Mononuclear cell (primary cell): ENCODE measurements around the gene CASP9. TPM values are rescaled to one million over a fixed set of nuclear protein-coding genes. Genes with fewer than 3 reads are reported as not detected.
"Not testable (repeated sequence)": the region's sequence is repeated elsewhere in the genome, so short reads cannot be mapped to it uniquely, and the experiment has no call there.

Experiments used
- H3K27me3 ChIP-seq: 2 replicates; pipeline ENCODE4 v1.6.0; 2011; ENCODE audit warnings: low read length, control low read depth; ENCODE audit not compliant: insufficient read depth
- H3K4me1 ChIP-seq: 2 replicates; pipeline ENCODE4 v1.5.1; 2011; ENCODE audit warnings: mild to moderate bottlenecking, low read length, control low read depth; ENCODE audit not compliant: insufficient read depth
- H3K4me3 ChIP-seq: 2 replicates; pipeline ENCODE4 v1.5.1; 2011; ENCODE audit warnings: mild to moderate bottlenecking, low read length, moderate library complexity
- H3K9me3 ChIP-seq: 2 replicates; pipeline ENCODE4 v1.5.1; 2011; ENCODE audit warnings: low read depth, mild to moderate bottlenecking, control low read depth, low read length
- total RNA-seq: library from RNA; depleted of rRNA; stranded (reverse); fragments of >200 nt; gene quantifications from one replicate; pipeline ENCODE4 v1.2.3, GENCODE V29; 2012

The CASP9 gene
- total RNA-seq, 1 donor, result 12.0 TPM

DNA sequence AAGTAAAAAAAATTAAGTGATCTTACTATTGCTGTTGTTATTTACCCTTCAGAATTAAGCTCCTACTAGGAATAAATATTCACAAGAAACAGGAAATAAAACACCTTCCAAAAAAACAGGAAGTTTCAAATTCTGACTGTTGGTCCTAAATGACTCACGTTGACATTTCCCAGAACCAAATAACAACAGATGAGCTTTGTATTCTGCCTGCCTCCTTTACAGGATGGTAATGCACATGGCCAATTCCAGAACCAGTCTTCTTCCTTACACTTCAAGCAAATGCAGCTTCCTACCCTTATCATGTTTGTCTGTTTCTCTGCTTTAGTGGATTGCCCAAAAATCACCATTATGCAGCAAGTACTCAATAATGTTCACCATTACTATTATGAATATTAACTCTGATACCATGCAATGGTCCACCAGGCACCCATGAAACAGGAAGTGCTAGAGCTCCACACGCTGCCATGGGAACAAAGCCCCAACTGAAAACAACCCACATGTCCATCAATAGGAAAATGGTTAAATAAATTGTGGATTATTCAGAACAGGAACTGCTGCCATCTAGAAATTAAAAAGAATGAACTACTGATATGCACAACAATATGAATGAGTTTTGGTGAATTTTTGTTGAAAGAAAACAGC is 8.9 kb downstream of the CASP9 start:
- H3K4me3 ChIP-seq, result no peak overlapping the region
- peaks cover 12% of the 10 kb centered on the region for H3K4me1 ChIP-seq
- H3K9me3 ChIP-seq, result no peaks in the 10 kb centered on the region
- H3K27me3 ChIP-seq, result no peaks in the 10 kb centered on the region

DNA sequence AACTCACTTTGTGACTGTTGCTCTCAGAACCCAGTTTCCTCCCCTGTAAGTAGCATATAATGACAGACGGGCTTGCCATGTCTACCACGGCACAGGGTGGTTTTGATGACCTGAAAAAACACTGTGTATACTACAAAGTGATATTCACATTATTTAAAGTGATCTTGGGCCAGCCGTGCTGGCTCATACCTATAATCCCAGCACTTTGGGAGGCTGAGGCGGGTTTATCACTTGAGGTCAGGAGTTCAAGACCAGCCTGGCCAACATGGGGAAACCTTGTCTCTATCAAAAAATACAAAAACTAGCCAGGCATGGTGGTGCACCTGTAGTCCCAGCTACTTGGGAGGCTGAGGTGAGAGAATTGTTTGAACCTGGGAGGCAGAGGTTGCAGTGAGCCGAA is 9.5 kb downstream of the CASP9 start:
- H3K9me3 ChIP-seq, H3K4me3 ChIP-seq, H3K27me3 ChIP-seq: not testable (repeated sequence)
- peaks cover 12% of the 10 kb centered on the region for H3K4me1 ChIP-seq

DNA sequence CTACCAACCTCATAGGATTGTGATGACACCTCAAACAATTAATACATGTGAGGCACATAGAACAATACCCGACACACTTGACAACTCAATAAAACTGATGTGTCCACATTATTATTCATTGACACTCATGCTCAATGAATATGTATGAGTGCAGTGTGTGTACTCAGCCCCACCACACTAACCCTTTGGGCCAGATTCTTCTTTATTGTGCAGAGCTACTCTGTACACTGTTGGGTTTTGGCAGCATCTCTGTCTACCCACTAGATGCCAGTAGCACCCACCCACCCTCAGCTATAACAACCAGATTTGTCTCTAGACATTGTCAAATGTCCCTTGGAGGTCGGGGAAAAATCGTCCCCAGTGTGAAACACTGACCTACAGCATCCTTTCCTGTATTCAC is 10.1 kb downstream of the CASP9 start:
- H3K4me1 ChIP-seq, result peaks cover 12% of the 10 kb centered on the region
- no peaks in the 10 kb centered on the region for H3K27me3 ChIP-seq
- H3K4me3 ChIP-seq, result no peak overlapping the region
- H3K9me3 ChIP-seq, result no peaks in the 10 kb centered on the region

DNA sequence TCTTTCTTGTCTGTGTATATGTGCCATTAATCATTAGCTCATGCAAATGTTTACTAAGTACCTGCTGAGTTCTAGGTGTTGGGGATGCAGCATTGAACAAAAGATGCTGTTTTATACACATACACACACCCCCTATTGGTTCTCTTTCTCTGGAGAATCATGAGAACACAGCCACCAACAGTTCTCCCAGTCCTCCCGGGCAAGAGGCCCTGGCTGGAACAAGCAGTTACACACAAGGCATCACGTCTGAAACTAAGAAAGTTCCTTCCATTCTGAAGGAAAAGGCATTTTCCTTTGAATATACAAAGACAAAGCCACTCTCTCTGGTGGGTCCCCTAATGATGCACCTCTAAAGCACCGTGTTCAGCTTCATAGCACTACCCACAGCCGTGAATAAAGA is 10.8 kb downstream of the CASP9 start:
- H3K4me3 ChIP-seq, result no peak overlapping the region
- H3K27me3 ChIP-seq, result no peaks in the 10 kb centered on the region
- H3K4me1 ChIP-seq, result peaks cover 12% of the 10 kb centered on the region

DNA sequence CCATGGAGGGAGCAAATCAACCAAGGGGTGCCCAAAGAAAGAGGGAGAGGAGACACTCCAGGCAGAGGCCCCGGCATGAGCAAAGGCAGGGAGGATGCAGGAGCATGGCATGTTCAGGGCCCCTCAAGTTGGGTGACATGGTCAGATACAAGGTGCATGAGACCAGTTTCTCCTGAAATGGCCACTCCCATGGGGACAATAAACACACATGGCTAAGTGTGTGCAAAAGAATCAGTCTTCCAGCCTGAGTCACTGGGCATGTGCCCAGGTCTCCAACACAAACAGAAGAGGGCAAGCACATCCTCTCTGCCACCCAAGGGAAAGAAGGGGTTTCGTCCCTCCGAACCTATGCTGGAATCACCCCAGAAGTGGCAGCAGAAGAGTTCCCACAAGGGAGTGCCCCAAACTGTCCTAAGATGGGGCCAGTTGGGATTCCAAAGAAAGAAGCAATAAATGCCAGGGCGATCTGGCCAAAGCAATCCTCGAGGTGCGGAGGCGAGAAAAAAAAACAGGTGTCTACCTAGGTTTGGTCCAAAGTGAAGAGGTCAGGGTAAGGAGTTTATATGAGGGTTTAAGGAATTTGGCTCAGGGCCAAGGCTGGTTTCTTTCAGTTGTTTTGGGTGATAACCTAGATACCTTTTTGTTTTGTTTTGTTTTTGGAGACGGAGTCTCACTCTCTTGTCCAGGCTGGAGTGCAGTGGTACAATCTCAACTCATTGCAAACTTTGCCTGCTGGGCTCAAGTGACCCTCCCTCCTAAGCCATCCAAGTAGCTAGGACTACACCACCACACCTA is 13.2 kb downstream of the CASP9 start:
- Histone ChIP-seq H3K9me3 (no peaks in the 10 kb centered on the region), H3K27me3 (no peaks in the 10 kb centered on the region), H3K4me1 (peaks cover 12% of the 10 kb centered on the region), H3K4me3 (no peak overlapping the region)

More for the DNA sequence above, 10.8 kb downstream of the CASP9 start:
- no peaks in the 10 kb centered on the region for H3K9me3 ChIP-seq

DNA sequence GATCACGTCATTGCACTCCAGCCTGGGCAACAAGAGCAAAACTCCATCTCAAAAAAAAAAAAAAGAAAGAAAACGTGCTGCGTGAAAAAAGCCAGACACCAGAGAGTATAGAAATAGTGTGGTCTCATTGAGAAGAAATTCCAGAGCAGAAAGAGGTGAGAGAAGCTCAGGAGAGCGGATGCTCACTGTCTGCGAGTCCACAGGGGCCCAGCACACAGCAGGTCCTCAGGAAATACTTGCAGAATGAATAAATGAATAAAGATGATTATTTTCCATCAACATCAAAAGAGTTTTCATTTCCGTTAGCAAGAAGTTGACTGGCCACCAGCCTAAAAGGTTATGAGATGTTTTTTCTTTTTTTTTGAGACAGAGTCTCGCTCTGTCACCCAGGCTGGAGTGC is 14.4 kb downstream of the CASP9 start:
- Histone ChIP-seq H3K27me3 (no peaks in the 10 kb centered on the region), H3K4me1 (no peaks in the 10 kb centered on the region), H3K9me3 (no peaks in the 10 kb centered on the region), H3K4me3 (no peak overlapping the region)

DNA sequence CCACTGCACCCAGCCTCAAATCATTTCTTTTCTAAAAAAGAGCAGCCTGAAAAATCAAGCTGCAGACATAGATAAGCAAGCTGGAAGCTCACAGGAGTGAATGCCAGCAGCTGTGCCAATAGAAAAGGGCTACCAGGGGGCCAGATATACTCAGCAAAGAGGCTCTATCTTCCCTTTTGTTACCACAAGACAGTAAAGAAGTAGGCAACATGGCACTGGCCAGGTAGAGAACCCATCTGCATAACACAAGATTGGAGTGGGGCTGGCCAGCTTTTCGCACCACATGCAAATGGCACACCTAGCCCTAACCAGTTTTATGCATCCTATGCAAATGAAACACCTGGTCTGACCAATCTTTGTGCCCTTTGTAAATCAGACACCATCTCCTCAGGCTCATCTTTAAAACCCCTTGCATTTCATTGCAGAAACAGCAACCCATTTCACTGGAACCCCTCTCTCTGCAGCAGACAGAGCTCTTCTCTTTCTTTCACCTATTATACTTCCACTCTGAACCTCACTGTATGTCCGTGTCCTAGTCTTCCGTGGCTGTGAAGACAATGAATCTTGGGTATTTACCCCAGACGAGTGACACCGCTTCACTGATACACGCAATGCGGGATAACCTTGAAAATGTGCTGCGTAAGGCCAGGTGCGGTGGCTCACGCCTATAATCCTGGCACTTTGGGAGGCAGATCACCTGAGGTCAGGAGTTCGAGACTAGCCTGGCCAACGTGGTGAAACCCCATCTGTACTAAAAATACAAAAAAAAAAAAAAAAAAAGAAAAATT is 15.1 kb downstream of the CASP9 start:
- no peaks in the 10 kb centered on the region for H3K4me1 ChIP-seq
- H3K9me3 ChIP-seq, result no peaks in the 10 kb centered on the region
- no peaks in the 10 kb centered on the region for H3K27me3 ChIP-seq
- H3K4me3 ChIP-seq, result no peak overlapping the region

DNA sequence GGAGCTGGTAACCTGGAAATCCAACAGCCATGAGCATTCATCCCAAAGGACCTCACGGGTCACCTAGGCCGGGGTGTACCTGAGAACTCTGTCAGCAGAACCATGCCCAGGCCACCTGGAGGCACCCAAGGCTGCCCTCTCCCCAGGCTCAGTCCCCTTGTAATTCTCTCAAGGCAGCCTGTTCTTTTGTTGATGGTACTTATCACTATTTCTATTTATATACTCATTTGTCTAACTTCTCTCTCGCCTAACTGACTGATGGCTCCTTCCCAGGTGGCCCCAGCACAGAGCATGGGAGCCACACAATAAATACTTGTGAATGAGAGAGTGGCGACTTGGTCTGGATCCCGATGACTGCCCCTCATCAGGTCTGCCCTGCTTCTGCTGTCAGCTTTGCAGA is 16.7 kb downstream of the CASP9 start:
- Histone ChIP-seq H3K27me3 (no peaks in the 10 kb centered on the region), H3K9me3 (no peaks in the 10 kb centered on the region), H3K4me1 (no peaks in the 10 kb centered on the region), H3K4me3 (no peak overlapping the region)

DNA sequence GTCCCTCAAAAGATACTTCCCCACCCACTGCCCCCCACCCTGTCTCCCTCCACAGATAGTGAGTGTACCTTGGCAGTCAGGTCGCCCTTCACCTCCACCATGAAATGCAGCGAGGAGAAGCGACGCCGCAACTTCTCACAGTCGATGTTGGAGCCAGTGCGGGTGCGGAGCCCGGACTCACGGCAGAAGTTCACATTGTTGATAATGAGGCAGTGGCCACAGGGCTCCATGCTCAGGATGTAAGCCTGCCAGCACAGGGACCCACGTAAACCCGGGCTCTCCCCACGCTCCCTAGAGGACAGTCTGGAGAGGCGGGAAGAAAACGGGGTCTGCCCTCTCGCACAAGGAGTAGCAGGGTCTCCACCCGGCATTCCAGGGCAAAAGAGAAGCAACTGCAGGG is 17.2 kb downstream of the CASP9 start:
- no peaks in the 10 kb centered on the region for H3K27me3 ChIP-seq
- no peaks in the 10 kb centered on the region for H3K9me3 ChIP-seq
- H3K4me1 ChIP-seq, result no peaks in the 10 kb centered on the region
- no peak overlapping the region for H3K4me3 ChIP-seq

DNA sequence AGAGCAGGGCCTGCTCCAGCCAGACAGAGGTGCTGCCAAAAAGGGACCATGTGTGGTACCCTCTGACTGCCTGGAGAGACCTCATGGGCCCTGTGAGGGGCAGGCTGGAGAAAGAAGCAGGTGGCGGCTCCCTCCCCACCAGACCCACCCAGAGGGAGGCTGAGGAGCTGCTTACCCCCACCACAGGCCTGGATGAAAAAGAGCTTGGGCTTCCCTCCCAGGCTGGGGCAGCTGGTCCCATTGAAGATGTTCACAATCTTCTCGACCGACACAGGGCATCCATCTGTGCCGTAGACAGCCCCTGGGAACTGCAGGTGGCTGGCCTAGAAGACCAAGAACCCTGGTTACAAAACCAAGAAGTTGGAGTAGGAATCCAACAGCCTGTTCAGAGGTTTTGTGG is 19.6 kb downstream of the CASP9 start:
- H3K27me3 ChIP-seq, result no peaks in the 10 kb centered on the region
- H3K4me1 ChIP-seq, result no peaks in the 10 kb centered on the region
- H3K9me3 ChIP-seq, result no peaks in the 10 kb centered on the region
- H3K4me3 ChIP-seq, result no peak overlapping the region

DNA sequence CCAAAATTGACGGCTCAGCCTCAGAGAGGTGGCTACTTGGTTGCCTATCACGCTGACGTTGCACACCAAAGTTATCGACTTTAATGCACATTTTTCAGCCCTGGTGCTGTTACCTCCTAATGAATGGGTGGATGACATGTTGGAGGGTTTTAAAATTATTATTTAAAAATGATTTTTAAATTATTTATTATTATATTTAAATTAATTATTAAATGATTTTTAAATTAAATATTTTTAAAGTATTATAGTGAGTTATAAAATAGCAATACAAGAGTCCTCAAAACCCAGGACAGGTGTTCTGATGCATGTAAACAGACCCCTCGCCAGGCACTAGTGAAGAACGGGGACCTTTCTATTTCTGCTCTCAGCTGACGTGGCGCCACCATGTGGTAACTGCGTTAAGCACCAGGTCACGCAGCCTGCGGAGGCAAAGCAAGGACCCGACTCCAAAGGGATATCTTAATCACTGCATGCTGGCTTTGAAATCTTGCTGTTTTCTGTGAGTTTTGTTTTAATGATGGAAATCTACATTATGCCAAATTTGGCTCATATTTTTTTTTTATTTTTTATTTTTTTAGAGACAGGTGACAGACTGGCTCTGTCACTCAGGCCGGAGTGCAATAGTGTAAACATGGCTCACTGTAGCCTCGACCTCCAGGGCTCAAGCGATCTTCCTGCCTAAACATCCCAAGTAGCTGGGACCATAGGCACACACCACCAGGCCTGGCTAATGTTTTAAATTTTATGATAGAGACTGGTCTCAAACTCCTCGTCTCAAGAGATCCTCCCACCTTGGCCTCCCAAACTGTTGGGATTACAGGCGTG is 22.6 kb downstream of the CASP9 start:
- Histone ChIP-seq H3K9me3 (no peaks in the 10 kb centered on the region), H3K4me1 (no peaks in the 10 kb centered on the region), H3K4me3 (no peak overlapping the region)

DNA sequence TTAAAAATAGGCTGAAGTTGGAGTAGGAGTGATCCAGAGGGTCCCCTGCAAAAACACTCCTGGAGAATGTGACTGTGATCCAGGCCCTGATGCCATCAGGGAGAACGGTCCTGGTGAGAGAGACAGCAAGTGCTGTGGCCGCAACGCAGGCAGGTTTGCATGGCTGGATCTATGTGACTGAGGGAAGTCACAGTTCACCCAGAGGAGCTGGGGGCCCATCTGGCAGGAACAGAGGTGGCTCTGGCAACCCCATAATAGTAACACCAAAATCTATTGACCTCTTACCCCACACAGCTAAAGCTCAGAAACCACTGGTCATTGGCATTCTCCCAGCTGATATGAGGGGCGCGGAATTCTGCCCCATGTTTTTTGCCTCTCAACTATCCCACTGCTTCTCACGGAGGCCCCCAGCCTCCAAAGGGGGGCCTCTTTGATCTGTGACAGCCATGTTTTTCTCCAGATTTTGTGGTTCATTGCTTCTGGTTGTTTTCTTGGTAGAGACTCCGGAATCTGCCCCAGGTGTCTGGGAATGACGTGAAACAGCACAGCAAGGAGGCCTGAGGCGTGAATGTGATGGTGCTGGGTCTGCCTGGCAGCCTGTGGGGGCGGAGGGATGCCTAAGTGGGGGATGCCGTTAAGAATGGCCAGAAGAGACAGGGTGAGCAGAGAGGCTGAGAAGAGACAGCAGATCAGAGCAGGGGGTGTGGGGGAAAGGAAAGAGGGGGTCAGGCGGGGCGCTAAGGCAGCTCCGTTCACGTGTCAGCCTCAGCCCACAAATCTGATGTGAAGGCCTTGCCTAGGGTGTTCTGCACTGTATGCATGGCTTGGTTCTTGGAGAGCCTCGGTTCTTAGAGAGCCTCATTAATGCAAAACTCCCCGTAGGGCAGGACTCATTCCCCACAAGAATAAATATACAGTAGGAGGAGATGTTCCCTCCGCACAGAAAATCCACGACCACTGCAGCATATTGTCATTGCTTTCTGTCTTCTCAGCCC is 23.5 kb downstream of the CASP9 start:
- Histone ChIP-seq H3K9me3 (no peaks in the 10 kb centered on the region), H3K27me3 (no peaks in the 10 kb centered on the region), H3K4me1 (no peaks in the 10 kb centered on the region), H3K4me3 (no peak overlapping the region)

More for the DNA sequence above, 22.6 kb downstream of the CASP9 start:
- no peaks in the 10 kb centered on the region for H3K27me3 ChIP-seq

DNA sequence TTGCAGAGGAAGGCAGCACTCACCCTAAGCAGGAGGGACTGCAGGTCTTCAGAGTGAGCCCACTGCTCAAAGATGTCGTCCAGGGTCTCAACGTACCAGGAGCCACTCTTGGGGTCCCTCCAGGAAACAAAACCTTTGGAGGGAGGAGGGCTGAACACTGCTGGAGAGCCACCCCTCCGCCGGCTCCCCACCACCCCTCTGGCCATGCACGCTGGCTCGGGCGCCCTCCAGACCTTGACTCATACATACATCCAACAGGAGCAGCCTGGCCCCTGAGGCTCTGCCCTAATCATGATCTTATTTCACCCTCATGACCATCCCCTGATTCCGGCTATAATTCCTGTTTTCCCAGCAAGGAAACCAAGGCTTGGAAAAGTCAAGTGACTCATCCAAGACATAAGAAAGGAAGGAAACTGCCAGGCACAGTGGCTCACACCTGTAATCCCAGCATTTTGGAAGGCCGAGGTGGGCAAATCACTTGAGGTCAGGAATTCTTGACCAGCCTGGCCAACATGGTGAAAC is 30.1 kb downstream of the CASP9 start:
- Histone ChIP-seq H3K4me3 (no peak overlapping the region), H3K4me1 (no peaks in the 10 kb centered on the region), H3K27me3 (no peaks in the 10 kb centered on the region), H3K9me3 (no peaks in the 10 kb centered on the region)

DNA sequence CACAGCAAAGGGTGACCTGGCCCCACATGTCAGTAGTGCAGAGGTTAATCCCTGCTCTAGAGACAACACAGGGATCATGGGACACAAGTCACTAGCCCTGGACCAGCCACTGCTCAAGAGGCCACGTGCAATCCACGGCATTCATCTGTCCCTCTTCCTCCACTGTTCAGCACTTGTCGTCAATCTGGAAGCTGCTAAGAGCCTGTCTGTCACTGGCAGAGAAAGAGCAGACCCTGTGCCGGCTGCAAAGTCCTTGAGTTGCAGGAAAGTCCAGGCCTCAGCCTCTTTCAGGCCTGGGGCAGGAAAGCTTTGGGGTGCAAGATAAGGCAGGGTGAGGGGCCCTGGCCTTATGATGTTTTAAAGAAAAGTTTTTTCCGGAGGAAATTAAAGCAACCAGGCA is 31.4 kb downstream of the CASP9 start:
- H3K27me3 ChIP-seq, result no peaks in the 10 kb centered on the region
- H3K9me3 ChIP-seq, result no peaks in the 10 kb centered on the region
- no peaks in the 10 kb centered on the region for H3K4me1 ChIP-seq
- H3K4me3 ChIP-seq, result no peak overlapping the region
